ENCODE measurements around the gene HYI.
"Not testable (repeated sequence)": the region's sequence is repeated elsewhere in the genome, so short reads cannot be mapped to it uniquely, and the experiment has no call there.

The HYI gene

GRCh38 chr1:43464681-43465504 lies 11.2 kb upstream of the HYI start:
- no peak overlapping the region for H3K4me3 ChIP-seq (ENCODE audit: low read length)
- DNase-seq (ENCODE audit: low read depth): no peak
- TF ChIP-seq, protein P1, sequence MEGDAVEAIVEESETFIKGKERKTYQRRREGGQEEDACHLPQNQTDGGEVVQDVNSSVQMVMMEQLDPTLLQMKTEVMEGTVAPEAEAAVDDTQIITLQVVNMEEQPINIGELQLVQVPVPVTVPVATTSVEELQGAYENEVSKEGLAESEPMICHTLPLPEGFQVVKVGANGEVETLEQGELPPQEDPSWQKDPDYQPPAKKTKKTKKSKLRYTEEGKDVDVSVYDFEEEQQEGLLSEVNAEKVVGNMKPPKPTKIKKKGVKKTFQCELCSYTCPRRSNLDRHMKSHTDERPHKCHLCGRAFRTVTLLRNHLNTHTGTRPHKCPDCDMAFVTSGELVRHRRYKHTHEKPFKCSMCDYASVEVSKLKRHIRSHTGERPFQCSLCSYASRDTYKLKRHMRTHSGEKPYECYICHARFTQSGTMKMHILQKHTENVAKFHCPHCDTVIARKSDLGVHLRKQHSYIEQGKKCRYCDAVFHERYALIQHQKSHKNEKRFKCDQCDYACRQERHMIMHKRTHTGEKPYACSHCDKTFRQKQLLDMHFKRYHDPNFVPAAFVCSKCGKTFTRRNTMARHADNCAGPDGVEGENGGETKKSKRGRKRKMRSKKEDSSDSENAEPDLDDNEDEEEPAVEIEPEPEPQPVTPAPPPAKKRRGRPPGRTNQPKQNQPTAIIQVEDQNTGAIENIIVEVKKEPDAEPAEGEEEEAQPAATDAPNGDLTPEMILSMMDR (IDR thresholded peaks at IDR 0.05; ENCODE audit: insufficient read depth, low read depth, low read length, missing control alignments): no peak

DNA sequence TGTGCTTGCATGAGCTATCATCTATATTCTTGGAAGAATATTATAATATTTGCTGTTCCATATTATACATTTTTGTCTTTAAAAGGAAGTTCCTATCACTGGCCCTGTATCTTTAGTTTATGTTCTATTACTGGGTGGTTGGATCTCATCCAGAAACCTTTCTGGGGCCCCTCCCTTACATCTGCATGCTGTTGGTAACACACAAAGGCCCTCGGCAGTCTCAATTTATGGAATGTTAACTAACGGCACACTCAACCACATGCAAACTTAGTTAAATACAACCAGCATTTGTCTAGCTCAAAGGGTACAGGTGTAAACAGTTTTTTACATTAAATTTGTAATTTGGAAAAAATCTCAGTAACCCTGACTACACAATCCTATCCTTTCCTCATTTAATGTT lies 9.7 kb upstream of the HYI start:
- no peak for DNase-seq (ENCODE audit: low read depth)
- H3K4me3 ChIP-seq (ENCODE audit: low read length): no peak overlapping the region
- TF ChIP-seq, protein P1 (IDR thresholded peaks at IDR 0.05; ENCODE audit: insufficient read depth, low read depth, low read length, missing control alignments): no peak

DNA sequence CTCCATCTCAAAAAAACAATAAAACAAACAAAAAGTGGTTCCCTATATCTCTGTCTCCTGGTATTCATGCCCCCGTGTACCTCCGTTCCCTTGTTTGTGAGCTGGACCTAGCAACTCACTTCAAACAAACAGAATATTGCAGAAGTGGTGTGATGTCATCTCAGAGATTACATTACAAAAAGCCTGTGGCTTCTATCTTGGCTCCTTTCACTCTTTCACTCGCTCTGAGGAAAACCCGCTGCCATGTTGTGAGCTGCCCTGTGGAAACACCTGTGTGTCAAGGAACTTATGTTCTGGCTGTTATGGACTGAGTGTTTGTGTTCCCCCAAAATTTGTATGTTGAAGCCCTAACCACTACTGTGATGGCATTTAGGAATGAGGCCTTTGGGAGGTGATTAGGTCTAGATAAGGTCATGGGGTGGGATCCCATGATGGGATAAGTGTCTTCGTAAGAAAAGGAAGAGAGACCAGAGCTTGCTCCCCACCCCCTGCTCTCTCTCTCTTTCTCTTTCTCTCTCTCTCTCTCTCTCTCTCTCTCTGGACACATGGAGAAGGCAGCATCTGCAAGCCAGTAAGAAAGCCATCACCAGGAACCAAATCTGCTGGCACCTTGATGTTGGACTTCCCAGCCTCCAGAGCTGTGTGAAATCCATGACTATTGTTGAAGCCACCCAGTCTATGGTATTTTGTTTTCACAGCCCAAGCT lies 7.4 kb upstream of the HYI start:
- DNase-seq (ENCODE audit: low read depth): no peak
- no peak overlapping the region for H3K4me3 ChIP-seq (ENCODE audit: low read length)
- TF ChIP-seq, protein P1 (IDR thresholded peaks at IDR 0.05; ENCODE audit: insufficient read depth, low read depth, low read length, missing control alignments): no peak

- not testable (repeated sequence) for DNase-seq (ENCODE audit: low read depth); H3K4me3 ChIP-seq (ENCODE audit: low read length)
Observed at GRCh38 chr1:43458379-43458778, 4.6 kb upstream of the HYI start.

DNA sequence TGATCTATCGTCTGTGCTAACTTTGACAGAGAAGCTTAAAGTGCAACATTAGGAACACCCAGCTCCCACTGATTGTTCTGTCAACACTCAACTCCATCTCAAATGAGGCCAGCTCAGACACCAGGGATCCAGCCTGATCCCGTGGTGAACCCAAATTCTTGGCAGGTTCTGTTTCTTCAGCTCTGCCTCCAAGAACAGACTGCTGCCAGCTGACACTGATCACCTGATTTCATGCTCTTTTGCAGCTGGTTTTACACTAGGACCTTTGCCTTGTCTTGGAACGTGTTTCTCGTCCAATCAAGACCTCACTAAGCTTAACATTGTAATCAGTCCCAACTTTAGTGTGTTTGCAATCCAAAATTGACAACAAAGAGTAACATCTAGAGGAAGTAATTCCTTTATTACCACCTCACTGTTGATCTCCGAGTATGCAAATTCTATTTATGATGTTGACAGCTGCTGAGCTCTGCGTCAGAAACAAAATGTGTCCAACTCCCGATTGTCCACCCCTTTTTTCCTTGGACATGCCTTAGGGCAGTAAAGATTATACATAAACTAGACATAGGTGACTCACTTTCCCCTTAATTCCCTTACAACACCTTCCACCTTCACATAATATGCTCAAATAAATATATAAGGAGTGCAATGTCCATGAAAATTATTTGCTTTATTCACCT lies 1.6 kb upstream of the HYI start:
- H3K4me3 ChIP-seq (ENCODE audit: low read length): no peak overlapping the region
- no peak for DNase-seq (ENCODE audit: low read depth)
- TF ChIP-seq, protein P1 (IDR thresholded peaks at IDR 0.05; ENCODE audit: insufficient read depth, low read depth, low read length, missing control alignments): no peak

DNA sequence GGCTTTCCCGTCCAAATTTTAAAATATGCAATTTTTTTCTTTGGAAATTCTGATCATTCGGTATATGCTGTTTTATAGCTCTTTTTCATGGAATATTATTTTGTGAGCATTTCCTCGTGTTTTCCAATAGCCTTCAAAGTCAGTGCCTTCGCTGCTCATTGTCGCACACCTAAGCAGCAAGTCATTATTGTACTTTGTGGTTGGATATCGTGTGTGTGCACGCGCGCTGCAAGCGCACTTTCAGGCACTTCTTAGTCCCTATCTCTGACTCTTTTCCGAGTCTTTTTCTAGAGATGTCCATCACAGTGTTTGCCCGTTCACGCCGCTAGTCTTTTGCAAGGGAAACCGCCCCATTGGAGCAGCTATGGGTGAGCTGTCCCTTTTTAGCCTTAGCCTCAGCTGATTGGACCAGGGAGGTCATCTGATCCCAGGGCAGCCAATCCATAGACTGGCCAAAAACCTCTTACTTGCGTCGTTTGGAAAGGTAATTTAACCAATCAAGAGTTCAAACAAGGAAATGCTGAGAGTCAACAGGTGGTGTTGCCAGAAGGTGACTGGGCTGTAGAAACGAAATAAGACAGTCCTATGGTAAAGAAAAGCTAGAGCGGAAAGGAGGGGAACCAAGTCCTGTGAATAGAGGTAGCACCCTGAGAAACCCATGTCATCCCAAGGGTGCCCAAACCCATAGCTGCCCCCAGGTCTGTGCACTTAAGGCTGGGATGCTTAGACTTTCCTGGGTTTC lies 710 bp upstream of the HYI start:
- TF ChIP-seq, protein P1 (IDR thresholded peaks at IDR 0.05; ENCODE audit: insufficient read depth, low read depth, low read length, missing control alignments): peak; percentile 32
- peak; percentile 90 for DNase-seq (ENCODE audit: low read depth)
- peak overlapping the region; percentile 49 for H3K4me3 ChIP-seq (ENCODE audit: low read length)

All from epithelial cell of esophagus (primary cell).